Measurements from ENCODE around the gene EGFL7. TPM values are rescaled to one million over a fixed set of nuclear protein-coding genes. Genes with fewer than 3 reads are reported as not detected.
A peak's percentile ranks its signal among the peaks of the same experiment; 100 is the strongest.

Gene EGFL7
- total and polyA plus RNA-seq, 2 of the 13 experiments (the other 11 are each of a cell fraction or from before 2014, with no cell fraction given): 0.20 to 5.1 TPM

DNA sequence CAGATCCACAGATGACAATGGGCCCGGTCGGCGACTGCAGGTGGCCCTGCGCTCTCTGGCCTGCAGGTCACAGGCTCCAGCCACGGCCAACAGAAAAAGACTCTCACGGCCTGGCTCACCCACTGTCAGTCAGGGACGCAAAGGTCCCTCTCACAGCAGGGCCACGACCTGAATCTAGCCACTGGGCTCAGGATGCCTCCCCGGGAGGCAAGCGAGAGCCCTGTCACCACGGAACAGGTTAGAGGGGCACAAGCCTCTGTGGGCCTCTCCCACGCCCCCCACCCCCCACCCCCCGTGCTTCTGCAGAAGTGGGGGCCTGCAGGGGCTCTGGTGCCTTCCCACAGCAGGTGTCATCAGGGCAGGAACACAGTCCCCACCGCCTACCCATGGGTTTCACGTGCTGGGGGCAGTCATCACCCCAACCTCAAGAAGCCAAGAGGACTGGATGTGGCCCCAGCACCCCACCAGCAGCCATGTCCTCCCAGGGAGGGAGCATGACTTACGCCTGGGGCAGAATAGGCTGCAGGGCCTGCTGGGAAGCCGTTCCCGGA, 17.3 kb upstream of the EGFL7 start (continued):
- TF ChIP-seq, protein P1, sequence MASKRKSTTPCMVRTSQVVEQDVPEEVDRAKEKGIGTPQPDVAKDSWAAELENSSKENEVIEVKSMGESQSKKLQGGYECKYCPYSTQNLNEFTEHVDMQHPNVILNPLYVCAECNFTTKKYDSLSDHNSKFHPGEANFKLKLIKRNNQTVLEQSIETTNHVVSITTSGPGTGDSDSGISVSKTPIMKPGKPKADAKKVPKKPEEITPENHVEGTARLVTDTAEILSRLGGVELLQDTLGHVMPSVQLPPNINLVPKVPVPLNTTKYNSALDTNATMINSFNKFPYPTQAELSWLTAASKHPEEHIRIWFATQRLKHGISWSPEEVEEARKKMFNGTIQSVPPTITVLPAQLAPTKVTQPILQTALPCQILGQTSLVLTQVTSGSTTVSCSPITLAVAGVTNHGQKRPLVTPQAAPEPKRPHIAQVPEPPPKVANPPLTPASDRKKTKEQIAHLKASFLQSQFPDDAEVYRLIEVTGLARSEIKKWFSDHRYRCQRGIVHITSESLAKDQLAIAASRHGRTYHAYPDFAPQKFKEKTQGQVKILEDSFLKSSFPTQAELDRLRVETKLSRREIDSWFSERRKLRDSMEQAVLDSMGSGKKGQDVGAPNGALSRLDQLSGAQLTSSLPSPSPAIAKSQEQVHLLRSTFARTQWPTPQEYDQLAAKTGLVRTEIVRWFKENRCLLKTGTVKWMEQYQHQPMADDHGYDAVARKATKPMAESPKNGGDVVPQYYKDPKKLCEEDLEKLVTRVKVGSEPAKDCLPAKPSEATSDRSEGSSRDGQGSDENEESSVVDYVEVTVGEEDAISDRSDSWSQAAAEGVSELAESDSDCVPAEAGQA (IDR thresholded peaks at IDR 0.05; ENCODE audit: low read depth): no peak
- TF ChIP-seq, protein P1 (CRISPR knock-in tag; IDR thresholded peaks at IDR 0.05; ENCODE audit: borderline replicate concordance): no peak
- TF ChIP-seq, protein P2, sequence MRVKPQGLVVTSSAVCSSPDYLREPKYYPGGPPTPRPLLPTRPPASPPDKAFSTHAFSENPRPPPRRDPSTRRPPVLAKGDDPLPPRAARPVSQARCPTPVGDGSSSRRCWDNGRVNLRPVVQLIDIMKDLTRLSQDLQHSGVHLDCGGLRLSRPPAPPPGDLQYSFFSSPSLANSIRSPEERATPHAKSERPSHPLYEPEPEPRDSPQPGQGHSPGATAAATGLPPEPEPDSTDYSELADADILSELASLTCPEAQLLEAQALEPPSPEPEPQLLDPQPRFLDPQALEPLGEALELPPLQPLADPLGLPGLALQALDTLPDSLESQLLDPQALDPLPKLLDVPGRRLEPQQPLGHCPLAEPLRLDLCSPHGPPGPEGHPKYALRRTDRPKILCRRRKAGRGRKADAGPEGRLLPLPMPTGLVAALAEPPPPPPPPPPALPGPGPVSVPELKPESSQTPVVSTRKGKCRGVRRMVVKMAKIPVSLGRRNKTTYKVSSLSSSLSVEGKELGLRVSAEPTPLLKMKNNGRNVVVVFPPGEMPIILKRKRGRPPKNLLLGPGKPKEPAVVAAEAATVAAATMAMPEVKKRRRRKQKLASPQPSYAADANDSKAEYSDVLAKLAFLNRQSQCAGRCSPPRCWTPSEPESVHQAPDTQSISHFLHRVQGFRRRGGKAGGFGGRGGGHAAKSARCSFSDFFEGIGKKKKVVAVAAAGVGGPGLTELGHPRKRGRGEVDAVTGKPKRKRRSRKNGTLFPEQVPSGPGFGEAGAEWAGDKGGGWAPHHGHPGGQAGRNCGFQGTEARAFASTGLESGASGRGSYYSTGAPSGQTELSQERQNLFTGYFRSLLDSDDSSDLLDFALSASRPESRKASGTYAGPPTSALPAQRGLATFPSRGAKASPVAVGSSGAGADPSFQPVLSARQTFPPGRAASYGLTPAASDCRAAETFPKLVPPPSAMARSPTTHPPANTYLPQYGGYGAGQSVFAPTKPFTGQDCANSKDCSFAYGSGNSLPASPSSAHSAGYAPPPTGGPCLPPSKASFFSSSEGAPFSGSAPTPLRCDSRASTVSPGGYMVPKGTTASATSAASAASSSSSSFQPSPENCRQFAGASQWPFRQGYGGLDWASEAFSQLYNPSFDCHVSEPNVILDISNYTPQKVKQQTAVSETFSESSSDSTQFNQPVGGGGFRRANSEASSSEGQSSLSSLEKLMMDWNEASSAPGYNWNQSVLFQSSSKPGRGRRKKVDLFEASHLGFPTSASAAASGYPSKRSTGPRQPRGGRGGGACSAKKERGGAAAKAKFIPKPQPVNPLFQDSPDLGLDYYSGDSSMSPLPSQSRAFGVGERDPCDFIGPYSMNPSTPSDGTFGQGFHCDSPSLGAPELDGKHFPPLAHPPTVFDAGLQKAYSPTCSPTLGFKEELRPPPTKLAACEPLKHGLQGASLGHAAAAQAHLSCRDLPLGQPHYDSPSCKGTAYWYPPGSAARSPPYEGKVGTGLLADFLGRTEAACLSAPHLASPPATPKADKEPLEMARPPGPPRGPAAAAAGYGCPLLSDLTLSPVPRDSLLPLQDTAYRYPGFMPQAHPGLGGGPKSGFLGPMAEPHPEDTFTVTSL (CRISPR knock-in tag; IDR thresholded peaks at IDR 0.05; ENCODE audit: borderline replicate concordance): 0 out of 2 replicates have a peak, but pooled peaks have one; percentile 10
- TF ChIP-seq ZFP36L2 (CRISPR knock-in tag; IDR thresholded peaks at IDR 0.05) (no peak), PPARG (CRISPR knock-in tag; conservative IDR thresholded peaks at IDR 0.05) (no peak), ZNF589 (CRISPR knock-in tag; conservative IDR thresholded peaks at IDR 0.05) (no peak), SIN3A (IDR thresholded peaks at IDR 0.05; ENCODE audit: borderline replicate concordance, low read depth, low read length) (0 out of 2 replicates have a peak, but pooled peaks have one; percentile 20), ZNF678 (CRISPR knock-in tag; IDR thresholded peaks at IDR 0.05) (0 out of 2 replicates have a peak, but pooled peaks have one; percentile 9), RBFOX2 (IDR thresholded peaks at IDR 0.05; ENCODE audit: low read depth, low read length) (no peak), SOX13 (IDR thresholded peaks at IDR 0.05) (0 out of 2 replicates have a peak, but pooled peaks have one; percentile 3), SOX13 (CRISPR knock-in tag; conservative IDR thresholded peaks at IDR 0.05 in 1 of 2, IDR thresholded peaks at IDR 0.05 in 1 of 2) (no peak), BRCA1 (CRISPR knock-in tag; IDR thresholded peaks at IDR 0.05) (no peak), ZNF790 (CRISPR knock-in tag; IDR thresholded peaks at IDR 0.05; ENCODE audit: borderline replicate concordance) (0 out of 2 replicates have a peak, but pooled peaks have one; percentile 3), NR2F1 (CRISPR knock-in tag; IDR thresholded peaks at IDR 0.05) (no peak), RARA (CRISPR knock-in tag; IDR thresholded peaks at IDR 0.05) (no peak), CREB1 (IDR thresholded peaks at IDR 0.05) (no peak), CREB1 (CRISPR knock-in tag; IDR thresholded peaks at IDR 0.05) (no peak)
- TF ChIP-seq, protein P3, sequence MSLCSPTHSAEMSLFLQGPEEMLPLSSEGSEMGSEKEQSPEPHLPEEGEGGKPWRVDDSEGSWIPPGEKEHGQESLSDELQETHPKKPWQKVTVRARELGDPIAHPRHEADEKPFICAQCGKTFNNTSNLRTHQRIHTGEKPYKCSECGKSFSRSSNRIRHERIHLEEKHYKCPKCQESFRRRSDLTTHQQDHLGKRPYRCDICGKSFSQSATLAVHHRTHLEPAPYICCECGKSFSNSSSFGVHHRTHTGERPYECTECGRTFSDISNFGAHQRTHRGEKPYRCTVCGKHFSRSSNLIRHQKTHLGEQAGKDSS (CRISPR knock-in tag; IDR thresholded peaks at IDR 0.05; ENCODE audit: borderline replicate concordance, low read depth): no peak

Measured in HepG2 (cell line).